HG02610 (cell line): ENCODE measurements around the gene HNRNPUL1.

ENCODE experiments used
- ATAC-seq: cut with Tn5 transposase; IDR thresholded peaks from one replicate; pipeline ENCODE4 v1.9.1; 2021; ENCODE audit warnings: mild to moderate bottlenecking, moderate library complexity; ENCODE audit not compliant: unreplicated experiment

The HNRNPUL1 gene

GRCh38 chr19:41351339-41352245, 87.4 kb downstream of the HNRNPUL1 start:
- ATAC-seq: peak; percentile 52

GRCh38 chr19:41352279-41352608, 88.1 kb downstream of the HNRNPUL1 start:
- no peak for ATAC-seq

GRCh38 chr19:41352609-41353465, 88.7 kb downstream of the HNRNPUL1 start:
- ATAC-seq: no peak

- peak; percentile 36 for ATAC-seq
Measured at GRCh38 chr19:41353466-41354342, 89.5 kb downstream of the HNRNPUL1 start, which contains the start of gene TGFB1. TGFB1 (minus strand) TSS chr19:41353922; CDS start chr19:41353044, 878 bp downstream.

- ATAC-seq: no peak
Measured at GRCh38 chr19:41354343-41354953, 90.3 kb downstream of the HNRNPUL1 start.

GRCh38 chr19:41355035-41355434, 90.9 kb downstream of the HNRNPUL1 start:
- ATAC-seq: no peak

- no peak for ATAC-seq
Measured at GRCh38 chr19:41355802-41356201, 91.6 kb downstream of the HNRNPUL1 start.

- ATAC-seq: no peak
Measured at GRCh38 chr19:41356984-41357739, 93.0 kb downstream of the HNRNPUL1 start.
